ENCODE results near the gene FOXL3. TPM values are rescaled to one million over a fixed set of nuclear protein-coding genes. Genes with fewer than 3 reads are reported as not detected.
"Not testable (repeated sequence)": the region's sequence is repeated elsewhere in the genome, so short reads cannot be mapped to it uniquely, and the experiment has no call there.

The FOXL3 gene
- total RNA-seq, 1 experiment from 2014 or later, result not detected

- no peak for DNase-seq
- peaks cover 43% of the 10 kb centered on the region for H3K27me3 ChIP-seq
- H3K4me3 ChIP-seq, result no peak overlapping the region
- no peaks in the 10 kb centered on the region for H3K9me3 ChIP-seq
- H3K36me3 ChIP-seq, result no peaks in the 10 kb centered on the region
These were observed 2.3 kb downstream of the FOXL3 start for GRCh38 chr7:292226-292625.

GRCh38 chr7:292826-293225 is 2.9 kb downstream of the FOXL3 start:
- DNase-seq, result no peak
- peaks cover 41% of the 10 kb centered on the region for H3K27me3 ChIP-seq
- no peak overlapping the region for H3K4me3 ChIP-seq
- H3K9me3 ChIP-seq, result no peaks in the 10 kb centered on the region
- H3K36me3 ChIP-seq, result no peaks in the 10 kb centered on the region

DNA sequence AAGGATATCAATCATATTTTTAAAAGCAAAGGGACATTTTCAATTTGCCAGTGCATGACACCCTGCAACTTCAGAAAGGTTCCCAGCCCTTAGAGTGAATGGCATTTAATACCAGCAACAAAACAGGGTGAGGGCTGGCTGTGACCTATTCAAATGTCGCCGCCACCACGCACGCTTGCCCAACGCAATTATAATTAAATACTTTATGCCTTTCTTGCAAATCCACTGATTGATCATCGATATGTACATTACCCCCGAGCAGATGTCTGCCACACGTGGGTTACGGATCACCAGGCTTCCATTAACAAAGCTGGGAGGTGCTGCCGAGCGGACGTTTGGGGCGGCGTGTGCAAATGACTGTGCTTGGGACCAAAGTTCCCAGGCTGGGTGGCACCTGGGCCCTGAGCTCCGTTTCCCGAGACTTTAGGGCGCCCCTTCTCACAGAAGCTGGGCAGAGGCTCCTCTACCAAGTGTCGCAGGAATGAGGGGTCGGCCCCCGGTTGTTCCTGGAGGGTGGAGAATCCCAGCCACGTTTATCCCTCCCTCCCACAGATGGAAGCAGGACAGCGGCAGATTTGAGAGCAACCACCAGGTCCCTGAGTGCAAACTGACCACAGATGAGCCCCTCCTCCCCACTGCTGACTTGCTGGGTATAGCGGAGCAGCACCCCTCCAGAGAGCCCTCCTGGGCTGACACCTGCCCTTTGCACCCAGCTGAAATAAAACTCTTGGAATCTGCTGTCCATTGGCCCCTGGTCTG is 3.9 kb downstream of the FOXL3 start:
- Histone ChIP-seq H3K4me3 (no peak overlapping the region), H3K27me3 (peaks cover 32% of the 10 kb centered on the region), H3K36me3 (no peaks in the 10 kb centered on the region), H3K9me3 (no peaks in the 10 kb centered on the region)
- no peak for DNase-seq

GRCh38 chr7:294440-295154 is 4.6 kb downstream of the FOXL3 start:
- peaks cover 25% of the 10 kb centered on the region for H3K27me3 ChIP-seq
- DNase-seq, result no peak
- H3K9me3 ChIP-seq, result no peaks in the 10 kb centered on the region
- H3K36me3 ChIP-seq, result no peaks in the 10 kb centered on the region
- H3K4me3 ChIP-seq, result no peak overlapping the region

DNA sequence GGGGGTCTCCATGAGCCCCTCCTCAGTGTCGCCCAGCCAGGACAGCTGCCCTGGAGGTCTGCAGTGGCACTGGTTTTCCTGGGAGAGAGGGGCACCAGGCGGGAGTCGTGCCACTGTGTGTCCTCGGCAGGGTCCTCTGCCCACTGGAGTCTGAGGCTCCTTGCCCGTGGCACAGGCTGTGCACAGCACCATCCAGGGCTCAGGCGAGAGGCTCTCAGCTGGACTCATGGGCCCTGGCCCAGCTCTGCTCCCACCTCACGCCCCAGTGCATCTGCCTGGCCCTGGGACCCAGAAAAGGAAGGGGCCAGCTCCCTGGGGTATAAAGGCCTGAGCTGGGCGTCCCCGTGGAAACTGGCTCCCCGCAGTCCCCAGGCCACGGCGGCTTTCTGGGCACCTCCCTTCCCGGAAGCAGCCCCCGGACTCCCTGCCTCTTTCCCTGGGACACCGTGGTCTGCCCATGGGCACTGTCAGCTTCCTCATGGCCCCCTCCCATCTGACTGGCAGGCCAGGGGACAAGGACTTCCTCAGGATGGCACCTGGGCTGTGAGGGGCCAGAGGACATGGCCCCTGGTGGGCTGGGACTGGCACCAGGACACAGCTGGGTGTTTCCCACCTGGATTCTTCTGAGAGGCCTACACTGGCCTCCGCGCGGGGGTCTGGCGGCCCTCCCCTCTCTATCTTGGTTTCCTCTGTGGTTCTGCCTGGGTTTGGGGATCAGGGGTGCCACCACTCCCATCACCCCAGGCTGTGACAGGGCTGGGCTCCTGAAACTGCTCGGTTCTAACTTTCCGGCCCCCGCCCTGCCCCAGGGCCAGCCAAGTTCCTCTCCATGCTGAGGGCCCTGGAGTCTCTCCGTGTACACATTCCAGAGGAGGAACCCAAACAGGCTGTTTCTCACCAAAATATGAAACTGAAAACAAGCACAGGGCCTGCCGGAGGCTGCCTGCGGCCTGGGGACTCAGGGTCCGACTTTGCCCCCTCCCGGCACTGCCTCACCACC is 5.5 kb downstream of the FOXL3 start:
- no peak for DNase-seq
- Histone ChIP-seq H3K9me3 (no peaks in the 10 kb centered on the region), H3K36me3 (no peaks in the 10 kb centered on the region), H3K4me3 (no peak overlapping the region), H3K27me3 (peaks cover 16% of the 10 kb centered on the region)

DNA sequence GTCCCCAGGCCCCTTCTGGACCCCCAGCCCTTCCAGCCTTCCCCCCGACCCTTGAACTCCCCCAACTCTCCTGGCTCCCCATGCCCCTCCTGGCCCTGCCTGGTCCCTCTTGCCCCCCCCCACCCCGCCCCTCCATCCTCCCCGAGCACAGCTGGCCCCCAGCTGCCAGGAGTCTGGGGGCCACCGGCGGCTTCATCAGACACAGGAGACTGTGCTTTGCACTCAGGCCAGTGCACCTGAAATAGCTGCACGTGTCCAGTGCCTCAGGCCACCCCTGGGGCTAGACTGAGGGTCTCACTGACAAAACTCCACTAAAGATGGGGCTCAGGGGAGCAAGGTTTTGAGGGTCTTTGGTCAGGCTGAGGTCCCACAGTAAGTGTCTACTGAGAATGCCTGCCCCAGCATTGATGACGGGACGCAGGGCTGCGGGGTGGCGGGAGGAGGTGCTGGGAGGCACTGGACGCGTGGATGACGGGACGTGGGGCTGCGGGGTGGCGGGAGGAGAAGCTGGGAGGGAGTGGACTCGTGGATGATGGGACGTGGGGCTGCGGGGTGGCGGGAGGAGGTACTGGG is 6.5 kb downstream of the FOXL3 start:
- Histone ChIP-seq H3K27me3 (peaks cover 10% of the 10 kb centered on the region), H3K9me3 (no peaks in the 10 kb centered on the region), H3K36me3 (no peaks in the 10 kb centered on the region), H3K4me3 (no peak overlapping the region)
- DNase-seq, result no peak

GRCh38 chr7:297141-297540 is 7.2 kb downstream of the FOXL3 start:
- H3K36me3 ChIP-seq, H3K4me3 ChIP-seq, H3K9me3 ChIP-seq, H3K27me3 ChIP-seq, DNase-seq: not testable (repeated sequence)

GRCh38 chr7:297611-298374 is 7.8 kb downstream of the FOXL3 start:
- Histone ChIP-seq H3K4me3 (no peak overlapping the region), H3K27me3 (no peaks in the 10 kb centered on the region; the same call in 1 of the 2 replicates), H3K9me3 (no peaks in the 10 kb centered on the region), H3K36me3 (no peaks in the 10 kb centered on the region)
- DNase-seq, result no peak

DNA sequence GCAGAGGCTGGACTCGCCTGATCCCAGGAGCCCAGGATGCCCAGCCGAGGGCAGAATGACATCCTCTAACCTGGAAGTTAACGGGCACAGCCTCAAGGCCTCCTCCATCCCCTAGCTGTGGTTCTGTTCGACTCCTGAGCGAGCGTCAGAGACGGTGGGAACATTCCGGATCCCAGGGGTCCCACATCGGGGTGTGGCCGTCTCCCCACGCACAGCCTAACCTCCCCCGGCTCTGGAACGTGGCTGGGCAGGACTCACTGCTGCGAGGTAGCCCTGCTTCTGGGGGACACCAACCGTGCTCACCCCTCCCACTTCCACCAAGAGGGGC is 8.4 kb downstream of the FOXL3 start:
- H3K27me3 ChIP-seq, result no peaks in the 10 kb centered on the region; the same call in 1 of the 2 replicates
- H3K9me3 ChIP-seq, result no peaks in the 10 kb centered on the region
- DNase-seq, result no peak
- no peak overlapping the region for H3K4me3 ChIP-seq
- no peaks in the 10 kb centered on the region for H3K36me3 ChIP-seq

- no peak for DNase-seq
- Histone ChIP-seq H3K27me3 (no peaks in the 10 kb centered on the region), H3K9me3 (no peaks in the 10 kb centered on the region)
These were observed 8.8 kb downstream of the FOXL3 start for GRCh38 chr7:298743-299142.

DNA sequence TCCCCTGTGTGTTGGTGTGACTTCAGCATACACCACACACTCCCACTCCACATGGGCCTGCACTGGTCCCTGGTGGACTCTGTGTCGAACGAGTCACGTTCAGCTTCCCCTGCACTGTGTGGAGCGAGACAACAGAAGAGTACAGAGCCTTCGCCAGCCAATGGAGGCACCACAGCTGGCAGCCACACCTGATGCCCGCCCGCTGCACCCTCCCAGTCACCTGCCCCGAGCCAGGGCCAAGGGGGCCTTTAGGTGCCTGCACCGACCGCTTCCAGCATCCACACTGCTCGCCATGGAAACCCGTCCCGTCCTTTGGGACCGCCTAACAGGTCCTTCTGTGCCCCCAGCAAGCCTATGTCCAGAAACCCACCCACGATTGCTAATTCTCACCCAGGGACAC is 9.2 kb downstream of the FOXL3 start:
- Histone ChIP-seq H3K36me3 (no peaks in the 10 kb centered on the region), H3K9me3 (no peaks in the 10 kb centered on the region), H3K27me3 (no peaks in the 10 kb centered on the region), H3K4me3 (no peak overlapping the region)
- no peak for DNase-seq

More at GRCh38 chr7:298743-299142, 8.8 kb downstream of the FOXL3 start:
- H3K36me3 ChIP-seq, result no peaks in the 10 kb centered on the region
- no peak overlapping the region for H3K4me3 ChIP-seq

DNA sequence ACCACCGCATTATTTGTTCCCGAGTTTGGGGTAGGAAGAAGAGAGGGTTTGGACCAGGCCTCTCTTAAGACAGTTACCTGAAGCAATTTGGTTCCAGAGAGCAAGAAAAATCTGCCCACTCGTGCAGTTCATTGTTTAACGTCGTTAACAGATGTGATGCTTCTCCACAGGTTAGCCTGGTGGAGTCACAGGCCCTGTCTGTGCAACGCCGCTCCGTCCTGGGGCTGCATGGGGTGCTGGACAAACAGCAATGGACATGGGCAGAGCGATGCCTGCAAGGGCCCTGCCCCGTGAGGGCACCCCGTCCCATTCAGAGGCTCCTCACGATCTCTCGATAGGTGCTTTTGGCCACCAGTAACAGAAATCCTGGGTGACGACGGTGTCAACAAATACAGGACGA is 9.7 kb downstream of the FOXL3 start:
- no peaks in the 10 kb centered on the region for H3K36me3 ChIP-seq
- H3K27me3 ChIP-seq, result no peaks in the 10 kb centered on the region
- H3K4me3 ChIP-seq, result no peak overlapping the region
- no peaks in the 10 kb centered on the region for H3K9me3 ChIP-seq
- DNase-seq, result no peak

DNA sequence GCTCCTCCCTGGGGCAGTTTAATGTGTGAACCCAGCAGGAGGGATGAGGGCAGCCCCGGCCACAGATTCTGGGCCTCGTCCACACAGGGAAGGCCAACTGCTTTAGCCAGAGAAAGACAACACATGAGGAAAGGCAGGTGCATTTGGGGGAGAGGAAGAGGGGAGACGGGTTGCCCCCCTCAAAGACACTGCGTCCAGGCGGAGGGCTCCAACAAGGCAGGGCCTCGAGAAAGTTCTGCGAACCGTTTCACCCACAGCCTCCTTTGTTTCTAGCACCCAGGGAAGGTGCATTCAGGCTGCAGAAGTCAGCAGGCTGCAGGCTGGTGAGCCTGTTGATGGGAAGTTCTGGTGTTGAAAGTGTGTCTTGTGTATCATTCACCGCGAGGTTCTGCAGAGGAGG is 10.1 kb downstream of the FOXL3 start:
- no peak for DNase-seq
- Histone ChIP-seq H3K36me3 (no peaks in the 10 kb centered on the region), H3K27me3 (no peaks in the 10 kb centered on the region), H3K4me3 (no peak overlapping the region), H3K9me3 (no peaks in the 10 kb centered on the region)

GRCh38 chr7:300546-301290 is 10.7 kb downstream of the FOXL3 start:
- DNase-seq, result no peak
- H3K27me3 ChIP-seq, result no peaks in the 10 kb centered on the region
- H3K36me3 ChIP-seq, result no peaks in the 10 kb centered on the region

GRCh38 chr7:301291-302053 is 11.5 kb downstream of the FOXL3 start:
- Histone ChIP-seq H3K9me3 (no peaks in the 10 kb centered on the region), H3K4me3 (no peak overlapping the region), H3K27me3 (no peaks in the 10 kb centered on the region), H3K36me3 (no peaks in the 10 kb centered on the region)
- no peak for DNase-seq

More at GRCh38 chr7:300546-301290, 10.7 kb downstream of the FOXL3 start:
- Histone ChIP-seq H3K9me3 (no peaks in the 10 kb centered on the region), H3K4me3 (no peak overlapping the region)
